GM19324 (cell line): Measurements from ENCODE around the gene CHD6.

Source experiments
- ATAC-seq: cut with Tn5 transposase; IDR thresholded peaks from one replicate; pipeline ENCODE4 v1.9.1; 2021; ENCODE audit warnings: mild to moderate bottlenecking, moderate library complexity; ENCODE audit not compliant: unreplicated experiment, low FRiP score

The CHD6 gene

GRCh38 chr20:41592516-41593216 lies 25.5 kb downstream of the CHD6 start:
- no peak for ATAC-seq

DNA sequence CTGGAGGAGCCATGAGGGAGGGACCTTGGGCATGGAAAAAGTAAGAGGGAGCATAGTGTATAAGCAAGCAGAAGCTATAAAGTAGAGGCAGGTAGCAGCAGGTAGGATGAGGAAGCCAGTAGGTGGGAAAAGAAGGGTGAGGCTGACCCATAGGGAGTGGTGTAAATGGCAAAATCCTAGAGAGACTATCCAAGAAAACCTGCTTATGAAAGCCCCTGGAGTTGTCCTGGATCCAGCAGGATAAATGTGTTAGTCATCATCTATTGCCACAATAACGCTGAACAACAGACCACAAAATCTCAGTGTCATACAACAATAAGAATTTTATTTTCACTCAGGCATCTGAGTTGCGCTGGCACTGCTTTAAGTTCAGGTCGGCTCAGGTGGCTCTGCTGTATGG lies 30.2 kb downstream of the CHD6 start:
- ATAC-seq, result no peak

GRCh38 chr20:41587523-41587922 lies 30.7 kb downstream of the CHD6 start:
- ATAC-seq, result no peak

DNA sequence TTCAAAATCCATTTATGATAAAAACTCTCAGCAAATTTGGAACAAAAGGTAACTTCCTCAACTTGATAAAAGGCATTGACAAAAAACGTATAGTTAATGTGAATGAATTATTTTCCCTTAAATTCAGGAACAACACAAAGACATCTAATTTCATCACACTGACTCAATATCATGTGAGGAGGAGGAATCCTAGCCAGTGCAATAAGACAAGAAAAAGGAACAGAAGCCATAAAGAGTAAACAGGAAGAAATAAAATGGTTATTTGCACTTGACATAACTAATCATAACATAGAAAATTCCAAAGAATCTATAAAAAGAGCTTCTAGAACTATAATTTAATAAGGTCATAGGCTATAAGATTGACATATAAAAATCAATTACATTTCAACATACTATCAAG lies 31.4 kb downstream of the CHD6 start:
- ATAC-seq, result no peak

DNA sequence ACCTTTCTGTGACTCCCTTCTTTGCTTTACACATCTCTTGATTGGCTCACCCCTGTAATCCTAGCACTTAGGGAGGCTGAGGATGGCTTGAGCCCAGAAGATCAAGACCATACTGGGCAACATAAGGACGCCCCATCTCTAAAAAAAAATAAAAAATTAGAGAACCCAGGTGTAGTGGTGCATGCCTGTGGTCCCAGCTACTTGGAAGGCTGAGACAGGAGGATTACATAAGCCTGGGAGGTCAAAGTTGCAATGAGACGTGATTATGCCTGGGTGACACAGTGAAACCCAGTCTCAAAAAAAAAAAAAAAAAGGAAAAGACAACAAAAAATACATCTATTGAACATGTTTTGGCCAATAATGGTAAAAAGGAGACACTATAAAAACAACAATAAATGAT lies 37.8 kb downstream of the CHD6 start:
- no peak for ATAC-seq

- ATAC-seq, result no peak
Measured at GRCh38 chr20:41577129-41578009, 40.8 kb downstream of the CHD6 start.

DNA sequence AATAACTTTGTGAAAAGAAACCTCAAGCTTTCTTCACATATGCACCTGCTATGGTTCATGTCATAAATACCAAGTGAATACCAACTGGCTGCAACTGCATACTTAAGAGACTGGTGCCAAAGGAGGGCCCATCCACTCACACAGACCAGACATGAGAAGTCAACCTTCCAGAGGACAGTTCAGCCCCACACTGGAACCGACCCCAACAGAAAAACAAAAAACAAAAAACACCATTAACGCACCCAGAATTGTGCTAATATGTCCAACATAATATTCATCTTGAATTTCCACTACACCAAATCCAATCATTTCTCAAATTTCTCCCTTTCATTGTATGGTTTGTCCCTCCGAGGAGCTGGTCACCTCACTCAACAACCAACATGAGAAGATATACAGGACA lies 42.8 kb downstream of the CHD6 start:
- no peak for ATAC-seq

DNA sequence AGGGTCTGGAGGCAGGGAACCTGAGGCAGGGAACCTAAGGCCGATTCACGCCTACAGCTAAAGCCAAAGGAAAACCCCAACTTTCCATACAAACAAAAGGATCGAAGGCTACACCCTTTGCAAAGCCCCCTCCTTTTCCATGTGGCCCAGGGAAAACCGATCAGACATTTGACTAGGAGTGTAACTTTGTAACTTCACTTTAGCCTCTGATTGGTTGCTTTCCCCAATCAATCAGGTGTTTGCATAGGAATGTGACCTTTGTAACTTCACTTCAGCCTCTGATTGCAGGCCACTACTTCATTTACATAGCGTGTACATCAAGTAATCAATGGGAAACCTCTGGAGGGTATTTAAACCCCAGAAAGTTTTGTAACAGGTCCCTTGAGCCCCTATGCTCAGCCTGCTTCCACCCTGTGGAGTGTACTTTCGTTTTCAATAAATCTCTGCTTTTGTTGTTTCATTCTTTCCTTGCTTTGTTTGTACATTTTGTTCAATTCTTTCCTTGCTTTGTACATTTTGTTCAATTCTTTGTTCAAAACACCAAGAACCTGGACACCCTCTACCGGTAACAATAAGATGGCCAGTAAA lies 43.3 kb downstream of the CHD6 start:
- no peak for ATAC-seq

GRCh38 chr20:41573955-41574354 lies 44.2 kb downstream of the CHD6 start:
- ATAC-seq, result no peak

DNA sequence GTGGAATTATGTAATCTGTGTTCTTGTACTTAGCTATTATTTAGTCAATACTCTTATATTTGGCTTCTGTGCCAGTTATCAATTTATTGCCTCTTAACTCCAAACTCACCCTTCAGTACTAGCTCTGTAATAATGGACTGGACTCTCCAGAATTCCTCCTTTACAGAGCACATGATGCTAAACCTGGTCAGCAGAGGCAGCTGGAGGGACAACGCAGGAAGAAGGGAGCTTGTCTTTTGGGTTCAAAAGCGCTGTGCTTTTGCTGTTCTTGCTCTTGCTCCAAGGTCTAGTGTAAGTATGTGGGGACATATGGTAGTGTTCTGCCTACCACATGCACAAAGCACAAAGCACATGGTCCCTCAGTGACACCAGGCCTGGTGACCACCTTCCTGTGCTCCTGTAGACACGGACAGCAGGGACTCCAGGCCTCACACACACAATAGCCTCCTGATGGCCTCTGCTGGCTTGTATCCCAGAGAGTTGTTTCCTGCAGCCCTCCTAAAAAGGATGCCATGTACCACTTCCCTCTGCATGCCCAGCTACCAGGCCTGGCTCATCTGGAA lies 46.1 kb downstream of the CHD6 start:
- no peak for ATAC-seq

DNA sequence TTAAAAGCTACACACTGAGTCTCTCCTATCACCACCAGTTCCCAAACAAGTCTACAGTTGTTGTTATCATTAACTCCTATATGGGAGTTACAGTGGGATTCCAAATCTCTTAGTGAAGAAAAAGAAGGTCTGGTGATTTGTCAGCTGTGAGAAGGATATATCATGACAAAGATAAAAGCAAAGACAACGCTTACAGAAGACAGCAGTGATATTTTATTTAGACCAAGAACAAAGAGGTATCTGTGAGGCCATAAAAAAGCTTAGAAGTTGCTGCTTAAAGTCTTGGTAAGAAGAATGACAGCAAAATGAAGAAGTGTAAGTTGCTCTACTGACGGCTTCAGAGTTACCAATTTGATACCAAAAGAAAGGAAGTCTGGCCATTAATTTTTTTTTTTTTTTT lies 47.2 kb downstream of the CHD6 start:
- no peak for ATAC-seq

DNA sequence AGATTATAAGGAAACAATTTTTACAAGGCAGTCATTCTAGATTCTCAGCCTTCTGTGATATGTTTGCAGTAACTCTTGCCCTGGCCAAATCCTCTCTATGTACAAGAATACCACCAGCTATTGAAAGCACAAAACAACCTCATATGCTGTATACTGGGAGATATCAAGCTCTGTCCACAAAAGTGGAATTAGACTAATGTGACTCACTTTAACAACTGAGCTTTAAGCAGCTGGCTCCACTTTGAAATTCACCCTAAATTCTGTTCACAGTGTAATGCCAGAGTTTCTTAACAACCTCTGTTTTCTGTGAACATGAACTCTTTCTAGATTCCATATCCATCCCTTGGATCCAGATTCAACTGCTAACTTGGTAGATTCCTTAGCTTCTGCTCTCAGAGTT lies 47.6 kb downstream of the CHD6 start:
- ATAC-seq, result no peak

DNA sequence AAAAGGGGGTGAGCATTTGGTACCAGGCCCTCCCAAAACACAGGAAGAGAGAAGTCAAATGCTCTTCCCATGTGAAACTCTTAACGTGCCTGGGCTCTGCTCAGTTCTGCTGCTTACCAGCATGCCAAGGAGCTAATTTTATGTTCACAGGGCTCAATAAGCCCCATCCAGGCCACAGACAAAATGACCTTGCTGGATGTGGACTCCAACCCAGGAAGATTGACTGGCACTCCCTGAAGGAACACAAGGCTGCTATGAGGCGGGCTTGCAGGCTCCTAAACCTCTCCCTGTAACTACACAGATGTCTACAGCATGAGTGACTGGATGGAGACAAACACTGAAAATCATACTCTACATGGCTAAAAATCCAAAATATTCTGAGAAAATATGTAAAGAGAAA lies 50.6 kb downstream of the CHD6 start:
- no peak for ATAC-seq

DNA sequence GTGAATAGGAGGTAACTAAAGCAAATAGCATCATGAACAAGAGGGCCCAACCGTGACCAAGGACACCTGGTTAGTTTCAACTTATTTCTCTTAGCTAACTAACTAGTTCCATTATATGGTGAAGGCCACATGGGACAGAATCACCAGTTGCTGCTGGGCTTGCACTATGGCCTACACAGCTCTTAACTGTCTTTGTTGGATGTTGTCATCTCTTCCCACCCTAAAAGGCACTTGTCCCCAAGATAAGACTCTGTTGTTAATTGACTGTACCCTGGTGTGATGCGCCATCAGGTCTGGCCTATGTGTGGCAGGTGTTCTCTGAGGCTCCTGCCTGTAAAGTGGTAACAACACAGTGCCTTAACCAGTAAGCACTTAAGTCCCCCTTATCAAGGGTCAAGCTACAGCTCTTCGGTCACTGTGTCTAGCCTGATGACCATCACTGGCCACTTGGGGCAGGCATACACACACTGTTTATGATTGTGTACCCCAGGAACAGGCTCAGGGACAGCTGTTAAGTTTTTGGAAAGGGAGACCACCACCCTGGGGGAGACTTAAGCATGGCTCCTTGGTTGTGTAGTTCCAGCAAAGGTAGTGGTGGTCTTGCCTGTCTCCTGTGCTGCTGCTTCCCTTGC lies 51.2 kb downstream of the CHD6 start:
- no peak for ATAC-seq

DNA sequence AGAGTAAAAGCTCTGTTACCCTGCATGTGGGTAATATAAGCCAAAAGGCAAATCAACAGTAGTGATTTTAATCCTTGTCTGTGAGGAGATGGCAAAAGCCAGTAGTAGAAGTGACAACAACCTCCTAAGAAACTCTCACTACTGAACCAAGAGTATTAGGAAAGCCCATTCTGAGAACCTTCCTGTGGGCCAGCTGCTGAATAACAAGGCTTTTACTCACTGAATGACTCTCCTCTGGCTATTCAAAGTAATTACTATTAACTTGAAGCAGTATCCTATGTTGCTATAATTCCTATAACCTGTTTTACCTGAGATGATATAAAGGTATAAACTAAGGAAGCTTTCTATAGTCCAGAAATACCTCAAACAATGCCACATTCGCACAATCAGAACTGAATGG lies 55.1 kb downstream of the CHD6 start:
- ATAC-seq, result no peak

- no peak for ATAC-seq
Measured at GRCh38 chr20:41560970-41561369, 57.2 kb downstream of the CHD6 start.

GRCh38 chr20:41559658-41560057 lies 58.5 kb downstream of the CHD6 start:
- no peak for ATAC-seq

DNA sequence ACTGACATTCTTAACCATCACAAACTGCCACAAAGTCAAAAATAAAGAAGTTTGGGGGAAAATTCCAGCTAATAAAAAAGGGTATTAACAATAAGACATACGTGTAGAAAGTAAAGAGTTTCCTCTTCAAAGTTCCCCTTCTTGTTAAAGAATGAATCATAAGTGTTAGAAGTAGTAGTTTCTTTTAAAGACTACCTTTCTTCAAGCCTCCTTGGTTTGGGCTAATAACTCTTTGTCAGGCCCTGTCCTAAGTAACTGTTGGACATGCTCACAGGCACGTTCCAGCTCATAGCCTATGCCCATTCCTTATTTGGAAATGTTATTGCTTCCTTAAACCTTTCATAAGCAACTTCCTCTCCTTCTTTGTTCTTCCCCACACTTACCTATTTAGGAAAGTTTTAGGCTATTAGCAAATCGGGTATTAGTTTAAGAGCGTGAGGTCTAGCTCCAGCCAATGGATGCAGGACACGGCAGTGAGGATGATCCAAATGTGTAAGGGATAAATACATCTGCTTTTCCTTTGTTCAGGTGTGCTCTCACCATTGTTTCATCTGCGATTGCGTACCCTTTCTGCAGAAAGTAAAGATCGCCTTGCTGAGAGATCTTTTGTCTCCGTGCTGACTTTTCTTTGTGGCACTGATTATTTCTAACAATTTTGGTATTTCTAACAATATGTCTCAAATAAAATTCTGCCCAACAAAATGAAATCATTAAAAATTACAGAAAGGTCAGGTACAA lies 64.9 kb downstream of the CHD6 start:
- ATAC-seq, result no peak

GRCh38 chr20:41552295-41553068 lies 65.7 kb downstream of the CHD6 start:
- no peak for ATAC-seq
